ENCODE measurements around the gene MUC5B. TPM values are rescaled to one million over a fixed set of nuclear protein-coding genes. Genes with fewer than 3 reads are reported as not detected.
A peak's percentile ranks its signal among the peaks of the same experiment; 100 is the strongest.

Gene MUC5B
- total RNA-seq, 1 donor from 2014 or later, result not detected

- H3K4me2 ChIP-seq, result peak overlapping the region; percentile 73
- no peaks in the 10 kb centered on the region for H3K9me3 ChIP-seq (ENCODE audit: low read depth)
- Mint-ChIP-seq H3K27me3 (ENCODE audit: insufficient read depth, low read depth) (peaks cover 8% of the 10 kb centered on the region), H3K36me3 (peaks cover 5% of the 10 kb centered on the region), H3K4me1 (peaks cover 16% of the 10 kb centered on the region), H3K4me3 (peak overlapping the region; percentile 82), H3K9me3 (peaks cover 17% of the 10 kb centered on the region), H3K27ac (peak overlapping the region; percentile 26)
- H4K20me1 ChIP-seq (ENCODE audit: low read depth), result peaks cover 6% of the 10 kb centered on the region
- H3K36me3 ChIP-seq, result no peaks in the 10 kb centered on the region
- peak overlapping the region; percentile 65 for H2AFZ ChIP-seq (replicated peaks)
- no peaks in the 10 kb centered on the region for H3K4me1 ChIP-seq
- no peak for DNase-seq (ENCODE audit: low spot score)
- peak overlapping the region; percentile 39 for H3K4me3 ChIP-seq
- no peaks in the 10 kb centered on the region for H3F3A ChIP-seq (ENCODE audit: low read depth)
- peaks cover 17% of the 10 kb centered on the region for H3K79me2 ChIP-seq (ENCODE audit: low read depth)
- no peak overlapping the region for H3K27ac ChIP-seq
- no peak for TF ChIP-seq CTCF (IDR thresholded peaks at IDR 0.05)
- TF ChIP-seq EZH2 (IDR thresholded peaks at IDR 0.05), result no peak
- TF ChIP-seq EZH2phosphoT487 (IDR thresholded peaks at IDR 0.05), result no peak
- peaks cover 22% of the 10 kb centered on the region for H3K27me3 ChIP-seq
- no peak overlapping the region for H3K9ac ChIP-seq
Measured at GRCh38 chr11:1310318-1310687, 87.4 kb downstream of the MUC5B start.

- no peak overlapping the region for H3K4me3 ChIP-seq
- peak overlapping the region; percentile 26 for H3K27ac Mint-ChIP-seq
- H3K27ac ChIP-seq, result no peak overlapping the region
Measured at GRCh38 chr11:1310772-1311468, 88.1 kb downstream of the MUC5B start.

More at GRCh38 chr11:1310772-1311468, 88.1 kb downstream of the MUC5B start:
- DNase-seq (ENCODE audit: low spot score), result no peak
- Mint-ChIP-seq H3K4me1 (peaks cover 16% of the 10 kb centered on the region), H3K9me3 (peaks cover 18% of the 10 kb centered on the region), H3K36me3 (peaks cover 5% of the 10 kb centered on the region), H3K4me3 (peak overlapping the region; percentile 82), H3K27me3 (ENCODE audit: insufficient read depth, low read depth) (peaks cover 9% of the 10 kb centered on the region)
- peaks cover 6% of the 10 kb centered on the region for H4K20me1 ChIP-seq (ENCODE audit: low read depth)
- H3K27me3 ChIP-seq, result peaks cover 27% of the 10 kb centered on the region
- no peaks in the 10 kb centered on the region for H3K9me3 ChIP-seq (ENCODE audit: low read depth)
- H3F3A ChIP-seq (ENCODE audit: low read depth), result no peaks in the 10 kb centered on the region
- H2AFZ ChIP-seq (replicated peaks), result no peak overlapping the region
- no peak overlapping the region for H3K9ac ChIP-seq
- TF ChIP-seq EZH2phosphoT487 (IDR thresholded peaks at IDR 0.05) (no peak), CTCF (IDR thresholded peaks at IDR 0.05) (no peak), EZH2 (IDR thresholded peaks at IDR 0.05) (no peak)
- H3K4me1 ChIP-seq, result no peaks in the 10 kb centered on the region
- peaks cover 17% of the 10 kb centered on the region for H3K79me2 ChIP-seq (ENCODE audit: low read depth)
- H3K36me3 ChIP-seq, result no peaks in the 10 kb centered on the region
- no peak overlapping the region for H3K4me2 ChIP-seq

Small RNA genes lying within 50 kb of the gene (microRNA-seq; reads per million reads assigned to microRNA genes)
- gene MIR6744, result not detected

Small RNA genes lying within 50 kb of the gene (small RNA-seq; reads per million reads assigned to genes)
- gene MIR6744, result not detected

Other genes with a start within 250 kb of the MUC5B start
- not detected in 2 replicates for gene MUC6, start 186.3 kb upstream of the MUC5B start, total RNA-seq (ENCODE audit: low replicate concordance)
- gene MUC2, start 148.2 kb upstream of the MUC5B start, total RNA-seq (ENCODE audit: low replicate concordance), result not detected in 2 replicates
- not detected in 2 replicates for gene MUC5AC, start 65.1 kb upstream of the MUC5B start, total RNA-seq (ENCODE audit: low replicate concordance)
- 8.5 and 17.5 TPM in 2 replicates for gene TOLLIP, start 86.6 kb downstream of the MUC5B start, total RNA-seq (ENCODE audit: low replicate concordance)
- 8.2 and 13.8 TPM in 2 replicates for gene BRSK2, start 166.9 kb downstream of the MUC5B start, total RNA-seq (ENCODE audit: low replicate concordance)

Measured in neural progenitor cell (in vitro differentiated cells).